Stimulated activated naive CD8-positive, alpha-beta T cell treated with anti-CD3 and anti-CD28 coated beads, Interleukin-15, amount 100 ng/mL, for 72 hours (primary cell): Measurements from ENCODE around the gene RPF1.
A peak's percentile ranks its signal among the peaks of the same experiment; 100 is the strongest.
"Not testable (repeated sequence)": the region's sequence is repeated elsewhere in the genome, so short reads cannot be mapped to it uniquely, and the experiment has no call there.

Experiments
- ATAC-seq: fragments of 150-1000 bp; cut with Tn5 transposase; 2 replicates; pipeline ENCODE4 v1.10.0; 2021; ENCODE audit warnings: mild to moderate bottlenecking, moderate library complexity
- DNase-seq, 2 donors: peaks; one replicate each; pipeline ENCODE4 v3.0.0; 2021 to 2022
- H3K27ac Mint-ChIP-seq, 2 donors: one replicate each; pipeline ENCODE4 v1.8.0; 2022; ENCODE audit warnings: mild to moderate bottlenecking in 2 of 2, mixed read lengths in 2 of 2, moderate library complexity in 2 of 2
- H3K27me3 Mint-ChIP-seq: one replicate; pipeline ENCODE4 v1.8.0; 2022; ENCODE audit warnings: mixed read lengths
- H3K4me1 Mint-ChIP-seq: one replicate; pipeline ENCODE4 v1.8.0; 2022; ENCODE audit warnings: mild to moderate bottlenecking, mixed read lengths
- H3K4me3 Mint-ChIP-seq, 2 donors: one replicate each; pipeline ENCODE4 v1.8.0; 2022; ENCODE audit warnings: mild to moderate bottlenecking in 2 of 2, mixed read lengths in 2 of 2, moderate library complexity in 1 of 2
- H3K9me3 Mint-ChIP-seq, 2 donors: one replicate each; pipeline ENCODE4 v1.8.0; 2022; ENCODE audit warnings: mixed read lengths in 2 of 2

The RPF1 gene

DNA sequence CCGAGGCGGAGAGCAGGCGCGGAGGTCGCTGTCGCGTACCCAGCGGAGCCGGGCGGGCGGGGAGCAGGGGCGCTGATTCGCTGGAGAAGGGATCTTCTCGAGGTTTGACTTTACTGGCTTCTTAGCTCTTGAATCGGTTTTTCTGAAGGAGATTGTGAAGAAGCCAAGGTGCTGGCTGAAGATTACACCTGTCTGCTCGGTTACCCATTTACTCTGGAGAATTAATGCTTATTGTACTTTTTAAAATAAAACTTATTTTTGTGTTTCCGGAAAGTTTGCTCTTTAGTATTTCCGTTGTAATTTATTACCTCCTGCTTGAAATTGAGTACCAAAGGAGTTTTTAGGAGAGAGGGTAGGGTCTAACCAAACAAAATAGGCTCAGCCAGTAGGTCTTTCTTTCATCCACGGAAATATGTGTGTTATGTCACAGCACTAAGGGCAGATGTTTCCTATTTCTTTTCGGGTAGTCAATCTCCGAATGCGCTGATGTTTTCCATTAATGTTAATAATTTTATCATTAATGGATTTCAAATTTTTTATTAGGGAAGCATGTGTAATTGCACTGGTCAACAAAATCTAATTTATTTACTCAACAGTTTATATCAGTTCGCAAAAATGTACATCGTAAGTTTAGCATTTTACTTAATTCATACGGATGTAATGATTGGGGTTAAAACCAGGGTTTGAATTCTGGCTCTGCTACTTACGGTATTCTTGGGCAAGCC is 27.8 kb downstream of the RPF1 start:
- H3K27me3 Mint-ChIP-seq = no peaks in the 10 kb centered on the region
- H3K4me3 Mint-ChIP-seq = peak overlapping the region; percentile 91 to 94
- DNase-seq (no peak), ATAC-seq (no peak)
- H3K9me3 Mint-ChIP-seq = no peaks in the 10 kb centered on the region
- H3K27ac Mint-ChIP-seq = peak overlapping the region; percentile 96 to 98
- peaks cover 19% of the 10 kb centered on the region for H3K4me1 Mint-ChIP-seq

- DNase-seq, H3K9me3 Mint-ChIP-seq, H3K27me3 Mint-ChIP-seq, H3K27ac Mint-ChIP-seq, ATAC-seq, H3K4me3 Mint-ChIP-seq: not testable (repeated sequence)
- H3K4me1 Mint-ChIP-seq = peaks cover 17% of the 10 kb centered on the region
Observed at GRCh38 chr1:84507887-84508286, 28.8 kb downstream of the RPF1 start.

DNA sequence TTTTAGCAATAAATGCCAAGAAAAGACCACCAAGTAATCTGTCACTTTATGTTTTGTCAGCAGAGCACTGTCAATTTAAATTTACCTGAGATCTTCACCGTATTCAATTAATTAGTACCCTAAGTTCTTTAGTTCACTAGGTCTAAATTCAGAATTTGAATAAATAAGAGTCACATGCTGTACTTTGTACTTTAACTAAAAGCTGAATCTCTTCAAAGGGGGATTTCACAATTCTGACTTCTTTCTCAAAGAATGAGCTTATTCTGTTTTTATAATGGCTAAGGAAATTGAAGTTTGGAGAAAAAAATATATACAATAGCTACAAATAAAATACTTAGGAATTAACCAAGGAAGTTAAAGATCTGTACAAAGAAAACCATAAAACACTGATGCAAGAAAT is 29.4 kb downstream of the RPF1 start:
- no peak overlapping the region for H3K27ac Mint-ChIP-seq
- H3K4me3 Mint-ChIP-seq = no peak overlapping the region
- peaks cover 12% of the 10 kb centered on the region for H3K4me1 Mint-ChIP-seq
- DNase-seq (no peak), ATAC-seq (no peak)
- H3K9me3 Mint-ChIP-seq = no peaks in the 10 kb centered on the region
- no peaks in the 10 kb centered on the region for H3K27me3 Mint-ChIP-seq

DNA sequence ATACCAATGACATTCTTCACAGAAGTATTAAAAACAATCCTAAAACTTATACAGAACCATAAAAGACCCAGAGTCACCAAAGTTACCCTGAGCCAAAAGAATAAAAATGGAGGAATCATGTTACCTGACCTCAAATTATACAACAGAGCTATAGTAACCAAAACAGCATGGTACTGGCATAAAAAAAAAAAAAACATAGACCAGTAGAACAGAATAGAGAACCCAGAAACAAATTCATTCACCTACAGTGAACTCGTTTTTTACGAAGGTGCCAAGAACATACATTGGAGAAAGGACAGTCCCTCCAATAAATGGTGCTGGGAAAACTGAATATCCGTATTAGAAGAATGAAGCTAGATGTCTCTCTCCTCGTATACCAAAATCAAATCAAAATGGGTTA is 30.0 kb downstream of the RPF1 start:
- no peak overlapping the region for H3K27ac Mint-ChIP-seq
- H3K4me1 Mint-ChIP-seq = peaks cover 7% of the 10 kb centered on the region
- no peaks in the 10 kb centered on the region for H3K9me3 Mint-ChIP-seq
- ATAC-seq (no peak), DNase-seq (no peak)
- no peak overlapping the region for H3K4me3 Mint-ChIP-seq
- no peaks in the 10 kb centered on the region for H3K27me3 Mint-ChIP-seq

- DNase-seq = no peak
- ATAC-seq = no peak
Observed at GRCh38 chr1:84510165-84510564, 31.1 kb downstream of the RPF1 start.

DNA sequence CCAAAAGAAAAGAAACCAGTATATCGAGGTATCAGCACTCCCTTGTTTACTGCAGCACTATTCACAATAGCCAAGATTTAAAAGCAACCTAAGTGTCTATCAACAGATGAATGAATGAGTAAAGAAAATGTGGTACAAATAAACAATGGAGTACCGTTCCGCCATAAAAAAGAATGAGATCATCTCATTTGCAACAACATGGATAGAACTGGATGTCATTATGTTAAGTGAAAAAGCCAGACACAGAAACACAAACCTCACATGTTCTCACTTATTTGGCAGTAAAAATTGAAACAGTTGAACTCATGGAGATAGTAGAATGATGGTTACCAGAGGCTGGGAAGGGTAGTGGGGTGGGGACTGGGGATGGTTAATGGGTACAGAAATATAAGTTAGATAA is 31.6 kb downstream of the RPF1 start:
- DNase-seq (no peak), ATAC-seq (no peak)
- no peaks in the 10 kb centered on the region for H3K4me1 Mint-ChIP-seq
- no peak overlapping the region for H3K4me3 Mint-ChIP-seq
- H3K27ac Mint-ChIP-seq = no peak overlapping the region
- no peaks in the 10 kb centered on the region for H3K9me3 Mint-ChIP-seq
- no peaks in the 10 kb centered on the region for H3K27me3 Mint-ChIP-seq

More at GRCh38 chr1:84510165-84510564, 31.1 kb downstream of the RPF1 start:
- Mint-ChIP-seq H3K27me3 (no peaks in the 10 kb centered on the region), H3K9me3 (no peaks in the 10 kb centered on the region), H3K4me1 (no peaks in the 10 kb centered on the region), H3K4me3 (no peak overlapping the region), H3K27ac (no peak overlapping the region)

- no peak overlapping the region for H3K4me3 Mint-ChIP-seq
- no peaks in the 10 kb centered on the region for H3K9me3 Mint-ChIP-seq
- H3K27ac Mint-ChIP-seq = peak overlapping the region in 1 of 2 donors; percentile 62
- DNase-seq (no peak), ATAC-seq (no peak)
- H3K4me1 Mint-ChIP-seq = no peaks in the 10 kb centered on the region
- H3K27me3 Mint-ChIP-seq = no peaks in the 10 kb centered on the region
Observed at GRCh38 chr1:84524590-84524989, 45.5 kb downstream of the RPF1 start.

DNA sequence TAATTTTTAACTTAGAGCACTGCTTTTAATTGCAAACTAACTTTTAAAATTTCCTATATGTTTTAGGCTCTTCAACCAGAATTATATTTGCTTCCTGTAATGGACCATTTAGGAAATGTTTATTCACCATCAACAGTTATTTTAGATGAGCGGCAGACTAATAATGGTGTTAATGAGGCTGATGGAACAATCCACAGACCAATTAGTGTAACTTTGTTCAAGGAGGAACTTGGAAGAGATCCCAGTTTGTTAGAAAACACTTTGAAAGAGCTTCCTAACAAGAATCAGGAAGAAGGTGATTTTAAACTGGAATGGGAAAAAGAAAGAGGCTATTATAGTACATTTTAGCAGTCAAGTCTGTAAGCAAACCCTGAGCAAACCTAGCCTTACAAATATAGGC is 46.7 kb downstream of the RPF1 start:
- H3K27ac Mint-ChIP-seq = no peak overlapping the region
- ATAC-seq (no peak), DNase-seq (no peak)
- no peaks in the 10 kb centered on the region for H3K27me3 Mint-ChIP-seq
- no peak overlapping the region for H3K4me3 Mint-ChIP-seq
- H3K4me1 Mint-ChIP-seq = no peaks in the 10 kb centered on the region
- no peaks in the 10 kb centered on the region for H3K9me3 Mint-ChIP-seq

DNA sequence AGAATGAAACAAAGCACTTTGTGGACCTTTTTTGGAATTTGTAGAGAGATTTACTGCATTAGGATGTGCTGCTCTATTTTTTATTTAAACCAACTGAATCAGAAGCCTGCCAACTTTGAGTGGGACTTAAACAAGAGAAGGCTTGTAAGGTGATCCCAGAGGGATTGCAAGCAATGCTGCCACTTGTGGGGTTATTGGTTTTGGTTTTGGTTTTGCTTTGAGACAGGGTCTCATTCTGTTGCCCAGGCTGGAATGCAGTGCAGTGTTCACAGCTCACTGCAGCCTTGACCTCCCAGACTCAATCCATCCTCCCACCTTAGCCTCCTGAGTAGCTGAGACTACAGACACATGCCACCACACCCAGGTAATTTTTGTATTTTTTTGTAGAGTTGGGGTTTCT is 59.5 kb downstream of the RPF1 start:
- DNase-seq = no peak
- H3K9me3 Mint-ChIP-seq = no peaks in the 10 kb centered on the region
- ATAC-seq = peak; percentile 50
- peak overlapping the region; percentile 24 to 35 for H3K4me3 Mint-ChIP-seq
- H3K27me3 Mint-ChIP-seq = no peaks in the 10 kb centered on the region
- no peak overlapping the region for H3K27ac Mint-ChIP-seq
- peaks cover 18% of the 10 kb centered on the region for H3K4me1 Mint-ChIP-seq

- H3K9me3 Mint-ChIP-seq = no peaks in the 10 kb centered on the region
- DNase-seq (no peak), ATAC-seq (no peak)
- no peak overlapping the region for H3K4me3 Mint-ChIP-seq
- no peak overlapping the region for H3K27ac Mint-ChIP-seq
- peaks cover 18% of the 10 kb centered on the region for H3K4me1 Mint-ChIP-seq
- no peaks in the 10 kb centered on the region for H3K27me3 Mint-ChIP-seq
Observed at GRCh38 chr1:84539972-84540371, 60.9 kb downstream of the RPF1 start.

GRCh38 chr1:84540759-84541158 is 61.7 kb downstream of the RPF1 start:
- Mint-ChIP-seq H3K27me3 (no peaks in the 10 kb centered on the region), H3K4me1 (peaks cover 18% of the 10 kb centered on the region), H3K27ac (no peak overlapping the region), H3K4me3 (no peak overlapping the region), H3K9me3 (no peaks in the 10 kb centered on the region)
- no peak for DNase-seq
- ATAC-seq = no peak

GRCh38 chr1:84541679-84542078 is 62.6 kb downstream of the RPF1 start:
- Mint-ChIP-seq H3K9me3 (no peaks in the 10 kb centered on the region), H3K4me1 (peaks cover 18% of the 10 kb centered on the region), H3K4me3 (no peak overlapping the region), H3K27me3 (no peaks in the 10 kb centered on the region), H3K27ac (no peak overlapping the region)
- ATAC-seq = no peak
- no peak for DNase-seq
